Caco-2 (cell line): Measurements from ENCODE around the gene PKD2L1. TPM values are rescaled to one million over a fixed set of nuclear protein-coding genes. Genes with fewer than 3 reads are reported as not detected.

Experiments used
- BruUV-seq: library from RNA; stranded (reverse); fragments of 400-500 nt; replicated peaks from 2 replicates; lab custom pipeline; 2021; lab: Mats Ljungman, UMichigan
- CTCF ChIA-PET: fragments of 300-600 bp; sonication (Branson Sonifier 250); formaldehyde crosslinking; loops from one replicate; lab custom pipeline; 2022; ENCODE audit warnings: antibody characterized with exemption; lab: Charles Lee
- POLR2A ChIA-PET: fragments of 300-600 bp; sonication (Branson Sonifier 250); formaldehyde crosslinking; loops from one replicate; lab custom pipeline; 2022; ENCODE audit warnings: antibody characterized with exemption; lab: Charles Lee
- DNase-seq, 2 experiments: peaks; one replicate each; pipeline versions ENCODE4 v3.0.0 to v3.0.0-alpha.2; 2020 to 2022
- H3K27me3 ChIP-seq: replicated peaks from 2 replicates; pipeline ENCODE4 v1.6.0; 2011; ENCODE audit warnings: low read length; ENCODE audit not compliant: control insufficient read depth, insufficient read depth
- H3K36me3 ChIP-seq: 2 replicates; pipeline ENCODE4 v1.5.1; 2011; ENCODE audit warnings: low read length; ENCODE audit not compliant: control insufficient read depth, insufficient read depth
- H3K4me1 ChIP-seq: fragments of 250-450 bp; sonication (Bioruptor Pico); 2 replicates; pipeline ENCODE4 v1.5.1; 2020; ENCODE audit warnings: mild to moderate bottlenecking
- H3K4me3 ChIP-seq: 2 replicates; pipeline ENCODE4 v1.5.1; 2011; ENCODE audit warnings: low read depth, mild to moderate bottlenecking, control low read depth, low read length
- H3K9me3 ChIP-seq: fragments of 250-450 bp; sonication (Bioruptor Pico); 2 replicates; pipeline ENCODE4 v1.5.1; 2020; ENCODE audit warnings: mild to moderate bottlenecking, moderate library complexity
- H3K27ac Mint-ChIP-seq: one replicate; pipeline ENCODE4 v1.8.0; 2022; ENCODE audit warnings: mixed read lengths; ENCODE audit not compliant: unreplicated experiment
- H3K27me3 Mint-ChIP-seq: one replicate; pipeline ENCODE4 v1.8.0; 2022; ENCODE audit warnings: mixed read lengths; ENCODE audit not compliant: insufficient read depth, unreplicated experiment
- H3K36me3 Mint-ChIP-seq: one replicate; pipeline ENCODE4 v1.8.0; 2022; ENCODE audit warnings: mild to moderate bottlenecking, mixed read lengths; ENCODE audit not compliant: insufficient read depth, unreplicated experiment
- H3K4me1 Mint-ChIP-seq: one replicate; pipeline ENCODE4 v1.8.0; 2022; ENCODE audit warnings: low read depth, mixed read lengths; ENCODE audit not compliant: unreplicated experiment
- H3K4me3 Mint-ChIP-seq: one replicate; pipeline ENCODE4 v1.8.0; 2022; ENCODE audit warnings: mild to moderate bottlenecking, moderate library complexity, mixed read lengths; ENCODE audit not compliant: unreplicated experiment
- H3K9me3 Mint-ChIP-seq: one replicate; pipeline ENCODE4 v1.8.0; 2022; ENCODE audit warnings: mixed read lengths; ENCODE audit not compliant: unreplicated experiment
- CTCF ChIP-seq, 2 experiments: fragments of 200-600 bp in 1 of 2; IDR thresholded peaks; 1 replicate in 1 of 2; 2 replicates in 1 of 2; pipeline versions ENCODE4 v1.5.1 to v1.8.0; 2011 to 2022; ENCODE audit warnings: antibody characterized with exemption in 1 of 2, control low read depth in 1 of 2, inconsistent platforms in 1 of 2, low read depth in 1 of 2, low read length in 1 of 2, mild to moderate bottlenecking in 1 of 2, moderate library complexity in 1 of 2; ENCODE audit not compliant: insufficient read depth in 1 of 2, severe bottlenecking in 1 of 2, unreplicated experiment in 1 of 2
- intact Hi-C: fragments of 100-400 bp; cut with micrococcal nuclease; formaldehyde crosslinking; loops from one replicate; pipeline ENCODE4 v1.10.0; 2022; ENCODE audit not compliant: unreplicated experiment
- total RNA-seq: library from RNA; stranded (reverse); gene quantifications from 2 replicates; pipeline ENCODE4 v1.2.3, GENCODE V29; 2022

The PKD2L1 gene
- total RNA-seq, 1 experiment from 2014 or later, result not detected

- BruUV-seq, result no TSS peak
- Mint-ChIP-seq H3K4me1 (no peaks in the 10 kb centered on the region), H3K27ac (no peak overlapping the region), H3K9me3 (no peaks in the 10 kb centered on the region), H3K36me3 (peaks cover 65% of the 10 kb centered on the region), H3K4me3 (no peak overlapping the region), H3K27me3 (no peaks in the 10 kb centered on the region)
- intact Hi-C loops, result no loop called here
- H3K36me3 ChIP-seq, result no peaks in the 10 kb centered on the region
- no peaks in the 10 kb centered on the region for H3K4me1 ChIP-seq
- DNase-seq, result no peak
- H3K27me3 ChIP-seq, result no peaks in the 10 kb centered on the region
- CTCF ChIA-PET, result no interaction called here
- no peak for TF ChIP-seq CTCF (IDR thresholded peaks at IDR 0.05; ENCODE audit: insufficient read depth in 1 of 2, low read depth in 1 of 2, low read length in 1 of 2, severe bottlenecking in 1 of 2, unreplicated experiment in 1 of 2)
- POLR2A ChIA-PET, result no interaction called here
- H3K4me3 ChIP-seq, result no peak overlapping the region
- H3K9me3 ChIP-seq, result no peaks in the 10 kb centered on the region
Observed at GRCh38 chr10:100254191-100254590, 75.8 kb downstream of the PKD2L1 start.

- ChIA-PET CTCF (no interaction called here), POLR2A (no interaction called here)
- Mint-ChIP-seq H3K36me3 (peaks cover 66% of the 10 kb centered on the region), H3K4me3 (no peak overlapping the region), H3K27ac (no peak overlapping the region), H3K9me3 (no peaks in the 10 kb centered on the region), H3K4me1 (no peaks in the 10 kb centered on the region), H3K27me3 (no peaks in the 10 kb centered on the region)
- H3K36me3 ChIP-seq, result no peaks in the 10 kb centered on the region; the same call in 1 of the 2 replicates
- no peaks in the 10 kb centered on the region for H3K27me3 ChIP-seq
- DNase-seq, result no peak
- no peaks in the 10 kb centered on the region for H3K9me3 ChIP-seq
- BruUV-seq, result no TSS peak
- no peaks in the 10 kb centered on the region for H3K4me1 ChIP-seq
- intact Hi-C loops, result no loop called here
- no peak overlapping the region for H3K4me3 ChIP-seq
- no peak for TF ChIP-seq CTCF (IDR thresholded peaks at IDR 0.05; ENCODE audit: insufficient read depth in 1 of 2, low read depth in 1 of 2, low read length in 1 of 2, severe bottlenecking in 1 of 2, unreplicated experiment in 1 of 2)
Observed at GRCh38 chr10:100253041-100253440, 77.0 kb downstream of the PKD2L1 start.

GRCh38 chr10:100248820-100249219 lies 81.2 kb downstream of the PKD2L1 start:
- Mint-ChIP-seq H3K36me3 (peaks cover 45% of the 10 kb centered on the region), H3K27me3 (no peaks in the 10 kb centered on the region), H3K27ac (no peak overlapping the region), H3K9me3 (no peaks in the 10 kb centered on the region), H3K4me3 (no peak overlapping the region), H3K4me1 (peaks cover 7% of the 10 kb centered on the region)
- H3K4me1 ChIP-seq, result peaks cover 22% of the 10 kb centered on the region
- DNase-seq, result no peak
- H3K36me3 ChIP-seq, result no peaks in the 10 kb centered on the region; the same call in 1 of the 2 replicates
- no peaks in the 10 kb centered on the region for H3K27me3 ChIP-seq
- no TSS peak for BruUV-seq
- TF ChIP-seq CTCF (IDR thresholded peaks at IDR 0.05; ENCODE audit: insufficient read depth in 1 of 2, low read depth in 1 of 2, low read length in 1 of 2, severe bottlenecking in 1 of 2, unreplicated experiment in 1 of 2), result no peak
- POLR2A ChIA-PET, result no interaction called here
- H3K9me3 ChIP-seq, result no peaks in the 10 kb centered on the region
- intact Hi-C loops, result no loop called here
- H3K4me3 ChIP-seq, result no peak overlapping the region
- CTCF ChIA-PET, result no interaction called here
